ENCODE results near the gene IL17RD. TPM values are rescaled to one million over a fixed set of nuclear protein-coding genes. Genes with fewer than 3 reads are reported as not detected.

Gene IL17RD
- total RNA-seq, 1 donor from 2014 or later: 17.2 TPM

- no peaks in the 10 kb centered on the region for H3K36me3 ChIP-seq
- TF ChIP-seq POLR2AphosphoS5 (IDR thresholded peaks at IDR 0.05; ENCODE audit: insufficient read depth in 1 of 2, low read depth in 1 of 2) (no peak), POLR2A (IDR thresholded peaks at IDR 0.05) (no peak)
- TF ChIP-seq, protein P1, sequence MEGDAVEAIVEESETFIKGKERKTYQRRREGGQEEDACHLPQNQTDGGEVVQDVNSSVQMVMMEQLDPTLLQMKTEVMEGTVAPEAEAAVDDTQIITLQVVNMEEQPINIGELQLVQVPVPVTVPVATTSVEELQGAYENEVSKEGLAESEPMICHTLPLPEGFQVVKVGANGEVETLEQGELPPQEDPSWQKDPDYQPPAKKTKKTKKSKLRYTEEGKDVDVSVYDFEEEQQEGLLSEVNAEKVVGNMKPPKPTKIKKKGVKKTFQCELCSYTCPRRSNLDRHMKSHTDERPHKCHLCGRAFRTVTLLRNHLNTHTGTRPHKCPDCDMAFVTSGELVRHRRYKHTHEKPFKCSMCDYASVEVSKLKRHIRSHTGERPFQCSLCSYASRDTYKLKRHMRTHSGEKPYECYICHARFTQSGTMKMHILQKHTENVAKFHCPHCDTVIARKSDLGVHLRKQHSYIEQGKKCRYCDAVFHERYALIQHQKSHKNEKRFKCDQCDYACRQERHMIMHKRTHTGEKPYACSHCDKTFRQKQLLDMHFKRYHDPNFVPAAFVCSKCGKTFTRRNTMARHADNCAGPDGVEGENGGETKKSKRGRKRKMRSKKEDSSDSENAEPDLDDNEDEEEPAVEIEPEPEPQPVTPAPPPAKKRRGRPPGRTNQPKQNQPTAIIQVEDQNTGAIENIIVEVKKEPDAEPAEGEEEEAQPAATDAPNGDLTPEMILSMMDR (IDR thresholded peaks at IDR 0.05): no peak
- H3K9me3 ChIP-seq: no peaks in the 10 kb centered on the region
- H3K4me3 ChIP-seq: no peak overlapping the region
- peak overlapping the region; percentile 64 for H3K27ac ChIP-seq
- peaks cover 48% of the 10 kb centered on the region for H3K4me1 ChIP-seq
- DNase-seq (ENCODE audit: extremely low spot score in 2 of 2): no peak
- intact Hi-C loops (cut with DNase I): no loop called here
- no peaks in the 10 kb centered on the region for H3K27me3 ChIP-seq
These were observed 103.0 kb downstream of the IL17RD start for GRCh38 chr3:57062101-57062631.

- no peak overlapping the region for H3K4me3 ChIP-seq
- H3K27ac ChIP-seq: peak overlapping the region; percentile 64
- H3K27me3 ChIP-seq: no peaks in the 10 kb centered on the region
- intact Hi-C loops (cut with DNase I): no loop called here
- DNase-seq (ENCODE audit: extremely low spot score in 2 of 2): no peak
- TF ChIP-seq, protein P1 (IDR thresholded peaks at IDR 0.05): no peak
- TF ChIP-seq POLR2A (IDR thresholded peaks at IDR 0.05) (no peak), POLR2AphosphoS5 (IDR thresholded peaks at IDR 0.05; ENCODE audit: insufficient read depth in 1 of 2, low read depth in 1 of 2) (no peak)
- peaks cover 45% of the 10 kb centered on the region for H3K4me1 ChIP-seq
- no peaks in the 10 kb centered on the region for H3K36me3 ChIP-seq
- no peaks in the 10 kb centered on the region for H3K9me3 ChIP-seq
These were observed 103.6 kb downstream of the IL17RD start for GRCh38 chr3:57061556-57061955.

- peaks cover 45% of the 10 kb centered on the region for H3K4me1 ChIP-seq
- DNase-seq (ENCODE audit: extremely low spot score in 2 of 2): peak in 1 of 2 donors; percentile 91
- H3K9me3 ChIP-seq: no peaks in the 10 kb centered on the region
These were observed 104.9 kb downstream of the IL17RD start, which contains the start of gene SPATA12 for GRCh38 chr3:57060089-57060821. TSS of gene SPATA12 (plus strand) at chr3:57060664. CDS start at chr3:57073695, 13,031 bp downstream.

DNA sequence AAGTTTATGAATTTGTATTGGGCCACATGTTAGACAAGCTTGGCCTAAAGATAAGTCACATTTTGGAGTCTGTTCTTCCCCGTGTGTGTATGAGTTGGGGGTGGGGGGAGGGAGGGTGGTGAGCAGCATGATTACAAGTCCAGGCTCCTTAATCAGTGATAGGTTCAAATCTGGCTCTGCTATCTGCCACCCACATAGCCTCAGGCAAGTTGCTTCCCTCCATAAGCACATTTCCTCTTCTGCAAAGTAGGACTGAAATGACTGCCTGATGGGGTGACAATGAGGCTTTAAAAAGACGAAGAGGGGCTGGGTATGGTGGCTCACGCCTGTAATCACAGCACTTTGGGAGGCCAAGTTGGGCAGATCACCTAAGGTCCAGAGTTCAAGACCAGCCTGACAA is 105.7 kb downstream of the IL17RD start:
- intact Hi-C loops (cut with DNase I): no loop called here
- DNase-seq (ENCODE audit: extremely low spot score in 2 of 2): no peak
- H3K4me3 ChIP-seq: no peak overlapping the region
- H3K9me3 ChIP-seq: no peaks in the 10 kb centered on the region
- TF ChIP-seq, protein P1 (IDR thresholded peaks at IDR 0.05): no peak
- TF ChIP-seq POLR2AphosphoS5 (IDR thresholded peaks at IDR 0.05; ENCODE audit: insufficient read depth in 1 of 2, low read depth in 1 of 2): no peak
- TF ChIP-seq POLR2A (IDR thresholded peaks at IDR 0.05): no peak
- no peaks in the 10 kb centered on the region for H3K27me3 ChIP-seq
- H3K27ac ChIP-seq: peak overlapping the region; percentile 74
- peaks cover 43% of the 10 kb centered on the region for H3K4me1 ChIP-seq
- no peaks in the 10 kb centered on the region for H3K36me3 ChIP-seq

More at GRCh38 chr3:57060089-57060821, 104.9 kb downstream of the IL17RD start, which contains the start of gene SPATA12:
- H3K27ac ChIP-seq: peak within 1 kb of the TSS; percentile 74
- peak; percentile 63 to 90 for TF ChIP-seq POLR2AphosphoS5 (IDR thresholded peaks at IDR 0.05; ENCODE audit: insufficient read depth in 1 of 2, low read depth in 1 of 2)
- TF ChIP-seq POLR2A (IDR thresholded peaks at IDR 0.05): no peak
- no peak within 1 kb of the TSS for H3K4me3 ChIP-seq
- intact Hi-C loops (cut with DNase I): no loop called here
- H3K27me3 ChIP-seq: no peaks in the 10 kb centered on the region
- H3K36me3 ChIP-seq: no peaks in the 10 kb centered on the region

DNA sequence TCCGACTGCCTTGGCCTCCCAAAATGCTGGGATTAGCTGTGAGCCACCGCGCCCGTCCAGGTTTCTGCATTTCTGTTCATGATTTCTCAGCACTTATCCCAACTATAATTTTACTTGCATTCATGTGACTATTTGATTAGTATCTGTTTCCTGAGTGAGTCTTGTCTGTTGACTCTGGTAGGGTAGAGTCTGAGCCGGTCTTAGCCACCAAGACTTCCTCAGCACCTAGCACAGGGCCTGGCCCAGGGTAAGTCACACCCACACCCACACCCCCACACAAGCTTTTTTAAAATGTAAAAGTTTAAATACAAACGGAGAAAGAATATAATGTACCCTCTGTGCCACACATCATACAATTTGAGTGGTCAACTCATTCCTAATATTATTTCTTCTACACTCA is 107.8 kb downstream of the IL17RD start:
- no peak overlapping the region for H3K27ac ChIP-seq
- intact Hi-C loops (cut with DNase I): no loop called here
- peaks cover 27% of the 10 kb centered on the region for H3K4me1 ChIP-seq

More for the DNA sequence above, 107.8 kb downstream of the IL17RD start:
- H3K27me3 ChIP-seq: no peaks in the 10 kb centered on the region
- no peaks in the 10 kb centered on the region for H3K9me3 ChIP-seq
- TF ChIP-seq POLR2A (IDR thresholded peaks at IDR 0.05): no peak
- TF ChIP-seq, protein P1 (IDR thresholded peaks at IDR 0.05): no peak
- no peak for TF ChIP-seq POLR2AphosphoS5 (IDR thresholded peaks at IDR 0.05; ENCODE audit: insufficient read depth in 1 of 2, low read depth in 1 of 2)
- no peak overlapping the region for H3K4me3 ChIP-seq
- H3K36me3 ChIP-seq: no peaks in the 10 kb centered on the region
- no peak for DNase-seq (ENCODE audit: extremely low spot score in 2 of 2)

Measured in vagina (tissue), 2 donors.